Activated T-helper 9 cell treated with anti-CD3 and anti-CD28 coated beads, Interleukin-2, amount 50 U/mL, for 16 hours (primary cell): Measurements from ENCODE around the gene STUB1.

Experiments used
- DNase-seq: peaks from one replicate; pipeline ENCODE4 v3.0.0-alpha.2; 2020; ENCODE audit warnings: low read depth

The STUB1 gene

GRCh38 chr16:694863-695354, 14.7 kb downstream of the STUB1 start:
- no peak for DNase-seq

- peak; percentile 63 for DNase-seq
These were observed 15.3 kb downstream of the STUB1 start for GRCh38 chr16:695355-696089.

- no peak for DNase-seq
These were observed 18.9 kb downstream of the STUB1 start for GRCh38 chr16:698911-699671.

GRCh38 chr16:700684-701584, 20.7 kb downstream of the STUB1 start:
- DNase-seq: peak; percentile 38

DNA sequence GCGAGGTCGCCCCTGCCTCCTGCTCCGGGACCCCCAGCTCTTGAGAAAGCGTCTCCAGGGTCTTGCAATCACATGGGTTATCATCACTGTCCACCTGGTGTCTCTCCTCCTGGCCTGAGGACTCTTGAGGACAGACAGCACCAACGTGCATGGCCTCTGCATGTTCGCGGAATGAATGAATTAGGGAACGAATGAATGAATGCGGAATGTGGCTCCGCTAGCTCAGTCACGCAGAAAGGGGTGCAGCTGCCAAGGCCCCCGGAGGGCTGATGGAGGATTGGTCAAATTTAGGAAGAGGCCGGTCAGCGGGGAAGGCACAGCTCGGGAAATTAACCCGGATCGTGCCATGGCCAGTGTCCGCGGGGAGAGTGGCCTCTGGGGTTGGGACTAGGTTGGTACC, 22.1 kb downstream of the STUB1 start:
- DNase-seq: no peak

- no peak for DNase-seq
These were observed 23.2 kb downstream of the STUB1 start for GRCh38 chr16:703406-703805.

DNA sequence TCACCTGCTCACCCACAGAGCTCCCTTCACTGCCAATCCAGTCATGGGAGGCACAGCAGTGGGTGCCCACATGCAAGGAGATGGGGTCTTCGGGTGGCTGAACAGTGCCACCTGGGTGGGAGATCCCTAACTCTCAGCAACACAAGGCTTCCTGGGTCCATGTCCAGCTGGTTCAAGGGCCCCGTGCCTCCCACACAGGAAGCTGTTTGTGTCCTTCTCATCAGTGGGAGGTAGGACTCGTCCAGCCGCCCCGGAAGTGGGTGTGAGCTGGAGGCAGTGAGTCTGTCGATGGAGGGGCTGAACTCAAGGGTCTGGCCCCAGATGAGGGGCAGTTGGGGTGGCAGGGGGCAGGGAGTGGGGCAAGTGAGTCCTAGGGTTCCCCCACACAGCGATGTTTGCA, 23.8 kb downstream of the STUB1 start:
- DNase-seq: no peak

DNA sequence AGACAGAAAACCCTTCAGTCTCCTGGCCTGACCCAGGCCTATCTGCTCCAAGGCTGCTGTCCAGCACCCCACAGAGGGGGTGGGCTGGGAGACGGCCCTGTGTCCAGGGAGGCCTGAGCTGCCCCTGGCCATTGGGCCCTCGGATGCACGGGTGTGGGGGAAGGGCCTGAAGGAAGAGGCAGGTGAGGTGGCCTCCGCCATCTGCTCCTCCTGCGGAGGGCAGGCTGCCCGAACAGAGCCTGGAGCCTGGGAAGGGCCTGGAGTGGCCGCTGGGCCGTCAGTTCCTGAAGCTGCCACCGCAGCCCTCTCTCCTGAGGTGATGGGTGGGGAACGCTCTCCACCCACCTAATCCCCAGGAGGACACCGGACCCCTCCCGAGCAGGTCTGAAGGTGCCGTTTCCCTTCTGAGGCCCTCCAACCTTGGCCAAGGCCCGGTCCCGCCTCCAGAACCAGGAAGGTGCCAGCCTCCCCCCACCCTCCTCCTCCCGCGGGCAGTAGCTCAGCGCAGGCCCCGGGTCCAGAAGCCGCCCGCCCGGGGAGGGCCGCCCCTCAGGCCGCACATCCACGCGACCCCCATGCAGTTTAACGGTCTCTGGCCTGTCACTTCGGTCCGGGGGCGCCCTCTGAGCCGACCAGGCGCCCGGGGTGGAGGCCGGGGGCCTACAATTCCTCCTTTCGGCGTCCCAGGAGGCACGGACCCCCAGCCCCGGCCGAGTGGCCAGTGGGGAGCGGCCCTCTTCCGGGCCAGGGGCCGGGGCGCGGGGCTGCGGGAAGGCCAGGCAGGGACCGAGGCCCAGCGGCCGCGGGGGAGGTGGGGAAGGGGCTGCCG, 24.6 kb downstream of the STUB1 start:
- no peak for DNase-seq

DNA sequence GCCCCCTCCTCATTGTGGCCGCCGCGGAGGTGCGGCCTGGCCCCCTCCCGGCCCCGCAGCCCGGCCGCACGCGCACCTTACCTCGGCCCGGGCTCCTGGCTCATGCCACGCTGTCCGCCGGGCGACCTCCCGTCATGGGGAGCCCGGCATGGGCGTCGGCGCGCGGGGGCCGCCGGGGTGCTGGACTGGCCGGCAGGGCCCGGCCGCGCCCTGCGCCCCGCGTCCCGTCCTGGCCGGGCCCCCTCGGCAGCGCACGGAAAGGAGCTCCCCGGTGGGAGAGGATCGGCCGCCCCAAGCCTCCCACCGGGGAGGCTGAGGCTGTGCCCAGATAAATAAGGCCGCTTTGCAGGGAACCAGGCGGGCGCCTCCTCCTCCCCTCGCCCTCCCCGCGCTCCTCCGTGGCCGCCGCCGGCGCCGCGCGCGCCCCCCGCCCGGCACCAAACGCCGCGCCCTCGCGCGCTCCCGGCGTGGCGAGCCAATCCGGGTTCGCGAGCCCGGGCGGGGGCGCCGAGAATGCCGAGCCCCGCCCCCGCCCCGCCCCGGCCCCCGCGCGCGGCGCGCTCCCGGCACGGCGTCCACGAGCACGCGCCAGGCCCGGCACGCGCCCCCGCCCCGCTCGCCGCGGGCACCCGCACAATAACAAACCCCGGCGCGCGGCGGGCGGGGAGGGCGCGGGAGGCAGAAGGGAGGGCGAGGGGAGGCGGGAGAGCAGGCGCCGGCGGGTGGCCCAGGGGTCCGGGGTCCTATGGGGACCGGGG, 25.4 kb downstream of the STUB1 start, which contains the start of gene FBXL16:
TSS of gene FBXL16 (minus strand) at position 371 of the 758 bp plus-strand sequence. CDS start 8,396 bp downstream, outside the sequence.
- no peak for DNase-seq

DNA sequence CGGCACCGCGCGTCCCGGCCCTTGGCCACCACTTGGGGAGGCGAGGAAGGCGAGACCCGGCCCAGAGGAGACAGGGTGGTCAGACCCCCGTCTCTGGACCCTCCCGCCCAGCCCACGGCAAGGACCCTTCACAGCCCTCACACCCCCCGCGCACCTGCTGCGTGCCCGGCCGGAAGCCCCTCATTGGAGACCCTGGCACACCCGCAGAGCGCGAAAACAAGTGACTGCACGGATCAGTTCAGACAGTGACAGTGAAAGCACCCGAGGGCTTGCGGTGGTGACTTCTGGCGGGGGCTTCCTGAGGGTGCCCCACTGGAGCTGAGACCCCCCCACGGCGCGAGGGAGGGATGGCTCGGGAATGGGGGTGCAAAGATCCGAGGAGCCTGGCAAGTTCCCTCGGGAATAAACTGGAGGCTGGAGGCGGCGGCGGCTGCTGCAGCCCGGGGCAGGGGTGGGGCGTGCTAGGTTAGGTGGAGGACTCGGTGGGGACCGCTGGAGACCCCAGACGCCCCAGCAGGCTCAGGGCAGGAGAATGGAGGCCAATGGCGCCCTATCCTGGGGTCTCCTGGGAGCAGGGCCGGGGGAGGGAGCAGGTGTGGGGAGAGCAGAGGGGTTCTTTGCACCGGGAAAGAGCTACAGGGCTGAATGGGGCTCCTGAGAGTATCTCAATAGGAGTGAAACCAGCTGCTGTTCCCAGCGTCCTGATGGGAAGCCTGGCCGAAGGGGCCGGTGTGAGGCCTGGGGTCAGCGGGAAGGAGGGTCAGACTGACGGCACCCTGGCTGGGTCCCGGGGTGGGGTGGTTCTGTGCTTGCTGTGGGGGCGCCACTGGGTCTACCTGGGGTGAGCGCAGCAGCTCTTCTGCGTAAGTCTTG, 26.2 kb downstream of the STUB1 start:
- DNase-seq: no peak

GRCh38 chr16:707062-707538, 26.9 kb downstream of the STUB1 start:
- no peak for DNase-seq

- DNase-seq: no peak
These were observed 27.8 kb downstream of the STUB1 start for GRCh38 chr16:708019-708418.

- DNase-seq: no peak
These were observed 28.7 kb downstream of the STUB1 start for GRCh38 chr16:708959-709358.

- DNase-seq: no peak
These were observed 29.6 kb downstream of the STUB1 start for GRCh38 chr16:709566-710499.

GRCh38 chr16:710500-711075, 30.4 kb downstream of the STUB1 start:
- no peak for DNase-seq

GRCh38 chr16:711084-711483, 30.9 kb downstream of the STUB1 start:
- DNase-seq: no peak

DNA sequence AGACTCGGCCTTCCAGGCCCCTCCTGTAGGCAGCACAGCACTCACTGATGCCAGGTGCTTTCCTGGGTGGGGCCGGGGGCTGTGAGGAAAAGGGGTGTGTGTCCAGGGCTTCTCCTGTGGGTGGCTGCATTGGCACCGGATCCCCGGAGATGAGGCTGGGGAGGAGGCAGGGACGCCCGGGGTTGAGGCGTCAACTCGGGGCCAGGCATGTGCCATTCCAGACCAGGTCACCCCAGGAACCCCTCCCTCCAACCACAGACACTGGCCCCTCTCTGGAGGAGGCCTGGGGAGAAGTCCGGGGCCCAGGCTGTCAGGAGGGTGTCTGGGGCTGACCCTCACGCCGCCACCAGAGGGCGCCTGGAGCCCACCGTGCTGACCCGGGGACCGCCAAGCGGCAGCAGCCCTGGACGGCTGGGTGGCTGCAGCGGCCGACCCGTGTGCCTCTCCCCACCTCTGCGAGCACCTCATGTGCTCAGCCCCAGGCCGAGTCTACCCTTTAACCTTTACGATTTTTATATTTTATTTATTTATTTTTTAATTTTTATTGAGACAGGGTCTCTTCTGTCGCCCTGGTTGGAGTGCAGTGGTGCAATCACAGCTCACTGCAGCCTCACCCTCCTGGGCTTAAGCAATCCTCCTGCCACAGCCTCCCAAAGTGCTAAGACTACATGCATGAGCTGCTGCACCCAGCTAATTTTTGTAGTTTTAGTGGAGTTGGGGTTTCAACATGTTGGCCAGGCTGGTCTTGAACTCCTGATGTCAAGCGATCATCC, 31.5 kb downstream of the STUB1 start:
- DNase-seq: peak; percentile 73
